Uterus (tissue), 4 donors: ENCODE data around the gene ASMTL. TPM values are rescaled to one million over a fixed set of nuclear protein-coding genes. Genes with fewer than 3 reads are reported as not detected.

Source experiments
- DNase-seq, 2 donors: peaks; one replicate each; pipeline ENCODE4 v3.0.0-alpha.2; 2019 to 2020
- H3K27ac ChIP-seq, 2 donors: fragments of 200-600 bp; sonication (generic); 1 replicate in 1 of 2; 2 replicates in 1 of 2; pipeline ENCODE4 v1.5.1; 2016 to 2018
- H3K27me3 ChIP-seq, 2 donors: fragments of 200-600 bp; sonication (generic); one replicate each; pipeline ENCODE4 v1.5.1; 2018 to 2019; ENCODE audit warnings: control low read depth in 1 of 2
- H3K36me3 ChIP-seq, 2 donors: fragments of 200-600 bp; sonication (generic); one replicate each; pipeline ENCODE4 v1.5.1; 2019; ENCODE audit warnings: control low read depth in 1 of 2
- H3K4me1 ChIP-seq, 2 donors: fragments of 200-600 bp; sonication (generic); one replicate each; pipeline ENCODE4 v1.5.1; 2018 to 2019; ENCODE audit warnings: control low read depth in 1 of 2
- H3K4me3 ChIP-seq, 2 donors: fragments of 200-600 bp; sonication (generic); 1 replicate in 1 of 2; 2 replicates in 1 of 2; pipeline ENCODE4 v1.5.1; 2018 to 2019; ENCODE audit warnings: mild to moderate bottlenecking in 1 of 2
- H3K9me3 ChIP-seq, 2 donors: fragments of 200-600 bp; sonication (generic); one replicate each; pipeline ENCODE4 v1.5.1; 2019; ENCODE audit warnings: control low read depth in 1 of 2
- POLR2A ChIP-seq, 2 donors: fragments of 450-650 bp; IDR thresholded peaks; one replicate each; pipeline ENCODE4 v1.6.1; 2016; ENCODE audit warnings: antibody characterized with exemption in 2 of 2, mild to moderate bottlenecking in 1 of 2, moderate library complexity in 1 of 2
- intact Hi-C: fragments of 100-400 bp; cut with DNase I; formaldehyde crosslinking; loops from one replicate; pipeline ENCODE4 v1.15.1; 2023; ENCODE audit warnings: low total_unique reads
- total RNA-seq, 4 donors: library from RNA; depleted of rRNA in 3 of 4; stranded (reverse); fragments of >200 nt in 3 of 4; gene quantifications; one replicate each; pipeline versions ENCODE4 v1.1.0 to v1.2.4, GENCODE V29; 2014 to 2023
- TF ChIP-seq, protein P1 (sequence below), 4 experiments: fragments of 200-600 bp in 2 of 4; fragments of 450-650 bp in 2 of 4; sonication (generic) in 2 of 4; IDR thresholded peaks; one replicate each; pipeline ENCODE4 v1.5.1; 2016 to 2019; ENCODE audit warnings: antibody characterized with exemption in 4 of 4, mild to moderate bottlenecking in 2 of 4, moderate library complexity in 1 of 4
- donor health status: DM: yes; HTN: yes; CAD: no.

Gene ASMTL
- total RNA-seq, 4 donors from 2014 or later: 6.4 to 43.5 (median 11.1) TPM

GRCh38 chrX:1391370-1391706 is 61.4 kb downstream of the ASMTL start:
- H3K27me3 ChIP-seq: no peaks in the 10 kb centered on the region
- H3K9me3 ChIP-seq: no peaks in the 10 kb centered on the region
- peak overlapping the region; percentile 94 to 99 for H3K27ac ChIP-seq
- no peak for DNase-seq
- no peak for TF ChIP-seq POLR2A (IDR thresholded peaks at IDR 0.05)
- TF ChIP-seq, protein P1, sequence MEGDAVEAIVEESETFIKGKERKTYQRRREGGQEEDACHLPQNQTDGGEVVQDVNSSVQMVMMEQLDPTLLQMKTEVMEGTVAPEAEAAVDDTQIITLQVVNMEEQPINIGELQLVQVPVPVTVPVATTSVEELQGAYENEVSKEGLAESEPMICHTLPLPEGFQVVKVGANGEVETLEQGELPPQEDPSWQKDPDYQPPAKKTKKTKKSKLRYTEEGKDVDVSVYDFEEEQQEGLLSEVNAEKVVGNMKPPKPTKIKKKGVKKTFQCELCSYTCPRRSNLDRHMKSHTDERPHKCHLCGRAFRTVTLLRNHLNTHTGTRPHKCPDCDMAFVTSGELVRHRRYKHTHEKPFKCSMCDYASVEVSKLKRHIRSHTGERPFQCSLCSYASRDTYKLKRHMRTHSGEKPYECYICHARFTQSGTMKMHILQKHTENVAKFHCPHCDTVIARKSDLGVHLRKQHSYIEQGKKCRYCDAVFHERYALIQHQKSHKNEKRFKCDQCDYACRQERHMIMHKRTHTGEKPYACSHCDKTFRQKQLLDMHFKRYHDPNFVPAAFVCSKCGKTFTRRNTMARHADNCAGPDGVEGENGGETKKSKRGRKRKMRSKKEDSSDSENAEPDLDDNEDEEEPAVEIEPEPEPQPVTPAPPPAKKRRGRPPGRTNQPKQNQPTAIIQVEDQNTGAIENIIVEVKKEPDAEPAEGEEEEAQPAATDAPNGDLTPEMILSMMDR (IDR thresholded peaks at IDR 0.05): no peak
- peak overlapping the region; percentile 96 to 99 for H3K4me3 ChIP-seq
- peaks cover 0 to 11% of the 10 kb centered on the region in 2 donors for H3K4me1 ChIP-seq
- intact Hi-C loops: loop anchor here (5.0 kb wide), 1 partner anchor 61 kb away; the partner anchor contains the start of gene ASMTL
- no peaks in the 10 kb centered on the region for H3K36me3 ChIP-seq

DNA sequence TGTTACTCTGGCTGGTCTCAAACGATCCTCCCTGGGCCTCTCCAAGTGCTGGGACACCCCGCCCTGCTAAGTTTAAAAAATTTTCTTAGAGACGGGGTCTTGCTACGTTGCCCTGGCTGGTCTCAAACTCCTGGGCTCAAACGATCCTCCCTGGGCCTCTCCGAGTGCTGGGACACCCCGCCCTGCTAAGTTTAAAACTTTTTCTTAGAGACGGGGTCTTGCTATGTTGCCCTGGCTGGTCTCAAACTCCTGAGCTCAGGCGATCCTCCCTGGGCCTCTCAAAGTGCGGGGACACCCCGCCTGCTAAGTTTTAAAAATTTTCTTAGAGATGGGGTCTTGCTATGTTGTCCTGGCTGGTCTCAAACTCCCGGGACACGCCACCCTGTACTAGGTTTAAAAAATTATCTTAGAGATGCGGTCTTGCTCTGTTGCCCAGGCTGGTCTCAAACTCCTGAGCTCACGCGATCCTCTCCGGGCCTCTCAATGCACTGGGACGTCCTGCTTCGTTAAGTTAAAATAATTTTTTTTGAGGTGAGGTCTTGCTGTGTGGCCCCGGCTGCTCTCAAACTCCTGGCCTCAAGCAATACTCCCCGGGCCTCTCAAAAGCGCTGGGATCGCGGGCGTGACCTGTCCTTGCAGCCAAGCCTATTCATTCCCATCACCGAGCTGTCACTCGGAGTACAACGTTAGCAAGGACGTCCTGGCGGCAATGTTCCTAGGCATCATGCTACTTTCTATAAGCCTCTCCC is 61.9 kb downstream of the ASMTL start:
- TF ChIP-seq POLR2A (IDR thresholded peaks at IDR 0.05): no peak
- TF ChIP-seq, protein P1 (IDR thresholded peaks at IDR 0.05): no peak
- intact Hi-C loops: loop anchor here (5.0 kb wide), 1 partner anchor 62 kb away; the partner anchor contains the start of gene ASMTL
- peak overlapping the region; percentile 96 to 99 for H3K4me3 ChIP-seq
- H3K9me3 ChIP-seq: no peaks in the 10 kb centered on the region
- no peaks in the 10 kb centered on the region for H3K36me3 ChIP-seq
- peaks cover 0 to 11% of the 10 kb centered on the region in 2 donors for H3K4me1 ChIP-seq
- no peaks in the 10 kb centered on the region for H3K27me3 ChIP-seq
- peak in 1 of 2 donors; percentile 12 for DNase-seq
- H3K27ac ChIP-seq: peak overlapping the region; percentile 94 to 99

DNA sequence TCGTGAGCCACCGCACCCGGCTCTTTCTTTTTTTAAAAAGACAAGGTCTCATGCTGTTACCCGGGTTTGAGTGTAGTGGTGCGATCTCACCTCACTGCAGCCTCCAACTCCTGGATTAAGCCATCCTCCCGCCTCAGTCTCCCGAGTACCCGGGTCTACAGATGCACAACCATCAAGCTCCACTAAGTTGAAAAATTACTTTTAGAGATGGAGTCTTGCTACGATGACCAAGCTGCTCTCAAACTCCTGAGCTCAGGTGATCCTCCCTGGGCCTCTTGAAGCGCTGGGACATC is 62.8 kb downstream of the ASMTL start:
- Histone ChIP-seq H3K27ac (no peak overlapping the region), H3K4me3 (no peak overlapping the region), H3K4me1 (peaks cover 0 to 11% of the 10 kb centered on the region in 2 donors), H3K36me3 (no peaks in the 10 kb centered on the region), H3K9me3 (no peaks in the 10 kb centered on the region), H3K27me3 (no peaks in the 10 kb centered on the region)
- no peak for DNase-seq
- intact Hi-C loops: loop anchor here (5.0 kb wide), 1 partner anchor 62 kb away; the partner anchor contains the start of gene ASMTL
- no peak for TF ChIP-seq POLR2A (IDR thresholded peaks at IDR 0.05)
- TF ChIP-seq, protein P1 (IDR thresholded peaks at IDR 0.05): no peak

GRCh38 chrX:1389181-1389992 is 63.3 kb downstream of the ASMTL start:
- Histone ChIP-seq H3K9me3 (no peaks in the 10 kb centered on the region), H3K27ac (no peak overlapping the region), H3K36me3 (no peaks in the 10 kb centered on the region), H3K4me3 (no peak overlapping the region), H3K27me3 (no peaks in the 10 kb centered on the region), H3K4me1 (peaks cover 0 to 11% of the 10 kb centered on the region in 2 donors)
- intact Hi-C loops: no loop called here
- no peak for TF ChIP-seq POLR2A (IDR thresholded peaks at IDR 0.05)
- TF ChIP-seq, protein P1 (IDR thresholded peaks at IDR 0.05): no peak
- peak in 1 of 2 donors; percentile 5 for DNase-seq

- Histone ChIP-seq H3K9me3 (no peaks in the 10 kb centered on the region), H3K27me3 (no peaks in the 10 kb centered on the region), H3K4me3 (no peak overlapping the region), H3K4me1 (peaks cover 0 to 11% of the 10 kb centered on the region in 2 donors), H3K27ac (no peak overlapping the region), H3K36me3 (no peaks in the 10 kb centered on the region)
- no peak for DNase-seq
- intact Hi-C loops: no loop called here
- TF ChIP-seq, protein P1 (IDR thresholded peaks at IDR 0.05): no peak
- no peak for TF ChIP-seq POLR2A (IDR thresholded peaks at IDR 0.05)
Measured at GRCh38 chrX:1388651-1389050, 64.1 kb downstream of the ASMTL start.
